Measurements from ENCODE around the gene KLHDC7B. TPM values are rescaled to one million over a fixed set of nuclear protein-coding genes. Genes with fewer than 3 reads are reported as not detected.

The KLHDC7B gene
- total and polyA plus RNA-seq, 2 of the 13 experiments (the other 11 are each of a cell fraction or from before 2014, with no cell fraction given) = 0.11 TPM; not detected in 1

DNA sequence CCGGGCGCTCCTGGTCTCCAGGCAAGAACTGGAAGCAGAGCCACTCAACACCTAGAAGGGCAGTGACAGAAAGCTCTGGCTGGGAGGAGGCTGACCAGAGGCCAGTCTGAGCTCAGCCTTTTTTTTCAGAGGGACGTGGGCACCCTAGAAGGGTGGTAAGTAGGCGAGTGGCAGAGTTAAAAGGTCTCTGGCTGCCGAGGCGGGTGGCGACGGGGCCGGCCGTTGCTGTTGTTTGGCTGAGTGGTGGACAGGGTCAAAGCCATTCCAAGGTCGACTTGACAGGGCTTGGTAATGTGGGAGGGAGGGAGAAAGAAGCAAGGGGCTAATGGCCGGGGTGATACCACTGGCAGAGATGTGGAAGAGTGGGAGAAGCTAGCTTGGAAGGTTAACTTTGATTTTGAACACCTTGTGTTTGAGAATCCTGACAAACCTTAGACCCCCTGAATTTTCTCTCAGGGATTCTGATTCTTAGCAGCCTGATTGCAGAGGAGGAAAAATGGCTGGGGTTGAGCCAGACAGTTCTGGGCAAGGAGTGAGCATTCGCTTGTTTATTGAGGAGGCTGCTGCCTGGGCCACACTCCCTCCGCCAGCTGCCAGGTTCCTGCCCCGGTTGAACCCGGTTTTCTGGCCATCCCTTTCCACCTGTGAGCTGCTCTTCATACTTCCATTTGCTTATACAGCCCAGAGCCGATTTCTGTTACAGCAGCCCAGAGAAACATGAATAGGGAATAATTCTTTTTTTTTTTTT lies 17.9 kb downstream of the KLHDC7B start:
- POLR2A ChIA-PET = interaction anchor here (1.0 to 2.9 kb wide), 16 partner anchors 14 to 320 kb away, joined by 3 to 36 read pairs (median 6); partner anchors contain the start of genes CHKB, CPT1B, KLHDC7B and LMF2
- no peak for TF ChIP-seq XRCC5 (optimal IDR thresholded peaks at IDR 0.05; ENCODE audit: low read length)
- TF ChIP-seq FOXK1 (CRISPR knock-in tag; IDR thresholded peaks at IDR 0.05; ENCODE audit: borderline replicate concordance, low read depth) = peak; percentile 56; the same call in 1 of the 2 replicates
- TF ChIP-seq ATF7 (IDR thresholded peaks at IDR 0.05) = no peak
- no peak for TF ChIP-seq ATF7 (CRISPR knock-in tag; IDR thresholded peaks at IDR 0.05)
- no peak for TF ChIP-seq ZIK1 (CRISPR knock-in tag; IDR thresholded peaks at IDR 0.05; ENCODE audit: borderline replicate concordance, low read depth)
- TF ChIP-seq ASH2L (IDR thresholded peaks at IDR 0.05; ENCODE audit: insufficient read length, low read depth, low read length) = no peak
- TF ChIP-seq JDP2 (CRISPR knock-in tag; IDR thresholded peaks at IDR 0.05; ENCODE audit: borderline replicate concordance) = no peak
- peak; percentile 92 for TF ChIP-seq RARA (CRISPR knock-in tag; IDR thresholded peaks at IDR 0.05)
- 0 out of 2 replicates have a peak, but pooled peaks have one; percentile 5 for TF ChIP-seq ZSCAN21 (CRISPR knock-in tag; IDR thresholded peaks at IDR 0.05; ENCODE audit: borderline replicate concordance)
- TF ChIP-seq KLF9 (CRISPR knock-in tag; IDR thresholded peaks at IDR 0.05; ENCODE audit: low read depth) = no peak
- TF ChIP-seq ZNF549 (CRISPR knock-in tag; IDR thresholded peaks at IDR 0.05) = no peak
- TF ChIP-seq DR1 (CRISPR knock-in tag; IDR thresholded peaks at IDR 0.05) = 0 out of 2 replicates have a peak, but pooled peaks have one; percentile 1
- peak; percentile 60 for TF ChIP-seq SKI (IDR thresholded peaks at IDR 0.05; ENCODE audit: partially characterized antibody)
- no peak for TF ChIP-seq ZNF256 (CRISPR knock-in tag; conservative IDR thresholded peaks at IDR 0.05)
- no peak for TF ChIP-seq MIER2 (CRISPR knock-in tag; IDR thresholded peaks at IDR 0.05)
- no peak for TF ChIP-seq ZNF577 (CRISPR knock-in tag; IDR thresholded peaks at IDR 0.05; ENCODE audit: borderline replicate concordance, low read depth)
- TF ChIP-seq GATAD2A (CRISPR knock-in tag; IDR thresholded peaks at IDR 0.05) = no peak
- 0 out of 2 replicates have a peak, but pooled peaks have one; percentile 14 for TF ChIP-seq KDM5B (CRISPR knock-in tag; IDR thresholded peaks at IDR 0.05; ENCODE audit: borderline replicate concordance)
- 0 out of 2 replicates have a peak, but pooled peaks have one; percentile 20 for TF ChIP-seq MTA1 (CRISPR knock-in tag; IDR thresholded peaks at IDR 0.05; ENCODE audit: borderline replicate concordance)
- TF ChIP-seq REL (CRISPR knock-in tag; conservative IDR thresholded peaks at IDR 0.05) = no peak
- TF ChIP-seq ESRRA (CRISPR knock-in tag; IDR thresholded peaks at IDR 0.05; ENCODE audit: low read depth) = peak; percentile 46; the same call in 1 of the 2 replicates
- no peak for TF ChIP-seq MXD3 (CRISPR knock-in tag; IDR thresholded peaks at IDR 0.05)
- TF ChIP-seq, protein P1, sequence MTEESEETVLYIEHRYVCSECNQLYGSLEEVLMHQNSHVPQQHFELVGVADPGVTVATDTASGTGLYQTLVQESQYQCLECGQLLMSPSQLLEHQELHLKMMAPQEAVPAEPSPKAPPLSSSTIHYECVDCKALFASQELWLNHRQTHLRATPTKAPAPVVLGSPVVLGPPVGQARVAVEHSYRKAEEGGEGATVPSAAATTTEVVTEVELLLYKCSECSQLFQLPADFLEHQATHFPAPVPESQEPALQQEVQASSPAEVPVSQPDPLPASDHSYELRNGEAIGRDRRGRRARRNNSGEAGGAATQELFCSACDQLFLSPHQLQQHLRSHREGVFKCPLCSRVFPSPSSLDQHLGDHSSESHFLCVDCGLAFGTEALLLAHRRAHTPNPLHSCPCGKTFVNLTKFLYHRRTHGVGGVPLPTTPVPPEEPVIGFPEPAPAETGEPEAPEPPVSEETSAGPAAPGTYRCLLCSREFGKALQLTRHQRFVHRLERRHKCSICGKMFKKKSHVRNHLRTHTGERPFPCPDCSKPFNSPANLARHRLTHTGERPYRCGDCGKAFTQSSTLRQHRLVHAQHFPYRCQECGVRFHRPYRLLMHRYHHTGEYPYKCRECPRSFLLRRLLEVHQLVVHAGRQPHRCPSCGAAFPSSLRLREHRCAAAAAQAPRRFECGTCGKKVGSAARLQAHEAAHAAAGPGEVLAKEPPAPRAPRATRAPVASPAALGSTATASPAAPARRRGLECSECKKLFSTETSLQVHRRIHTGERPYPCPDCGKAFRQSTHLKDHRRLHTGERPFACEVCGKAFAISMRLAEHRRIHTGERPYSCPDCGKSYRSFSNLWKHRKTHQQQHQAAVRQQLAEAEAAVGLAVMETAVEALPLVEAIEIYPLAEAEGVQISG (CRISPR knock-in tag; IDR thresholded peaks at IDR 0.05) = 0 out of 2 replicates have a peak, but pooled peaks have one; percentile 5

More for the DNA sequence above, 17.9 kb downstream of the KLHDC7B start:
- peaks cover 21% of the 10 kb centered on the region for H3K4me1 ChIP-seq (ENCODE audit: insufficient read depth, low read length)
- no peak overlapping the region for H2AFZ ChIP-seq (ENCODE audit: low read length)
- peak; percentile 34 for DNase-seq (ENCODE audit: low spot score)
- in situ Hi-C loops (cut with HindIII; ENCODE audit: extremely low pct_ligation_motif_present, low pct_unique_long_range_greater_than_20kb) (no loop called here), intact Hi-C loops (cut with micrococcal nuclease; ENCODE audit: unreplicated experiment) (loop anchor here (5.0 kb wide), 1 partner anchor 36 kb away; the partner anchor contains the start of gene SCO2)
- peak overlapping the region; percentile 55 for H3K27ac ChIP-seq (ENCODE audit: extremely low read length, insufficient read depth, low read length)
- CTCF ChIA-PET (ENCODE audit: low intra/inter-chr PET ratio, low total read pairs) = no interaction called here
- FAIRE-seq = no peak
- peak overlapping the region; percentile 89 for H3K4me2 ChIP-seq (ENCODE audit: low read depth, low read length)
- peak overlapping the region; percentile 68 to 85 (median 71) for H3K4me3 ChIP-seq (replicated peaks in 1 of 3; ENCODE audit: insufficient read depth in 1 of 3, low read depth in 2 of 3, low read length in 3 of 3)
- no peaks in the 10 kb centered on the region for H3K79me2 ChIP-seq (ENCODE audit: insufficient read depth, low read length)
- peak overlapping the region; percentile 64 for H3K9ac ChIP-seq (ENCODE audit: insufficient read depth, low read depth, low read length)
- WGBS (ENCODE audit: low lambda C conversion rate) = 7% methylated on average over 17 of the region's 17 CpGs
- peaks cover 0 to 16% of the 10 kb centered on the region in 2 experiments; a peak in 1 of 5 replicates for H3K27me3 ChIP-seq (ENCODE audit: control insufficient read depth in 1 of 2, insufficient read depth in 2 of 2, low read length in 2 of 2)
- H3K9me3 ChIP-seq (ENCODE audit: low read length) = no peaks in the 10 kb centered on the region
- H4K20me1 ChIP-seq (ENCODE audit: insufficient read depth, low read length) = no peaks in the 10 kb centered on the region
- ATAC-seq = peak; percentile 65
- H3K36me3 ChIP-seq (replicated peaks in 1 of 2; ENCODE audit: control insufficient read depth in 1 of 2, insufficient read depth in 2 of 2, low read length in 2 of 2) = no peaks in the 10 kb centered on the region
- no TSS peak for BruUV-seq (replicated peaks)
